ENCODE results near the gene TAS1R3. TPM values are rescaled to one million over a fixed set of nuclear protein-coding genes. Genes with fewer than 3 reads are reported as not detected.

The TAS1R3 gene
- total RNA-seq, 2 donors from 2014 or later, result 0.24 to 0.57 TPM

DNA sequence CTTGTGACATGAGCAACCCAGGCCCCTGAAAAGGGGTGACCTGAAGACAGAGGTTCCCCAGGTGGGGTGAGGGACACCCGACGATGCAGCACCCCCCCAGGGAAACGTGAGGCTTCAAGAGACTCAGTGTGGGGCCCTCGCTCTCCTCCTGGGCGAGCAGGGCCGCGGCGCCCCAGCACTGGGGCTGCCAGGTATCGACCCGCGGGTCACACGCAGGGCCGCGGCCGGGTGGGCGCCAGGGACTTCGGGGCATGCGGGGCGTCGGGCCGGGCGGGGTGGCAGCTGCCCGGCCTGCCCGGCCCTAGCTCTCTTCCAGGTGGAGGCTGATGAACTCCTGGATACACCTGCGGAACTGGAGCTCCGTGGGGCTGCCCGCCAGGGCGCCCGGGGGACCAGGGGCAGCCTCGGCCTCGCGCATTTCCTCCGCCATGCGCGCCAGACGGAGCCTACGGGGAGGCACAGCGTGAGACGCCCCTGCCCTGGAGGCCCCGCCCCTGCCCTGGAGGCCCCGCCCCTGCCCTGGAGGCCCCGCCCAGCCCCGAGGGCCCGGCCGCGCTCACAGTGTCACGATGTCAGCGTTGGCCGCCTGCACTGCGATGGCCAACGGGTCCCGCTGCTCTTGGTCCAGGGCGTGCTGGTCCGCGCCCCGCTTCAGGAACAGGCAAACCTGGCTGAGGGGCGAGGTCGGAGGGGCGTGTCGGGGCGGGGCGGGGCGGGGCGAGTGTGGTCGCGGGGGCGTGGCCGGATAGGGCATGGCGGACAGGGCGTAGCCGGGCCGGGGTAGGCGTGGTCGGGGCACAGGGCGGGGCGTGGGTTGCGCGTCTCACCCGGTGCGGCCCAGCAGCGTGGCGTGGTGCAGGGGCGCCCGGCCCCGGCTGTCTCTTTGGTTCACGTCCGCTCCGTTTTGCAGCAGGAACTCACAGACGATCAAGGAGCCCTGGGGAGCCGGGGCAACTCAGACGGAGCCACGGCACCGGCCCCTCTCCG is 37.5 kb upstream of the TAS1R3 start:
- intact Hi-C loops (cut with DNase I), result loop anchor here (5.0 to 10.0 kb wide), 2 partner anchors 171 to 309 kb away; partner anchors contain the start of gene PERM1
- H3K36me3 ChIP-seq, result no peaks in the 10 kb centered on the region
- DNase-seq, result no peak
- H3K27me3 ChIP-seq, result no peaks in the 10 kb centered on the region
- no peak overlapping the region for H3K27ac ChIP-seq
- TF ChIP-seq, protein P1, sequence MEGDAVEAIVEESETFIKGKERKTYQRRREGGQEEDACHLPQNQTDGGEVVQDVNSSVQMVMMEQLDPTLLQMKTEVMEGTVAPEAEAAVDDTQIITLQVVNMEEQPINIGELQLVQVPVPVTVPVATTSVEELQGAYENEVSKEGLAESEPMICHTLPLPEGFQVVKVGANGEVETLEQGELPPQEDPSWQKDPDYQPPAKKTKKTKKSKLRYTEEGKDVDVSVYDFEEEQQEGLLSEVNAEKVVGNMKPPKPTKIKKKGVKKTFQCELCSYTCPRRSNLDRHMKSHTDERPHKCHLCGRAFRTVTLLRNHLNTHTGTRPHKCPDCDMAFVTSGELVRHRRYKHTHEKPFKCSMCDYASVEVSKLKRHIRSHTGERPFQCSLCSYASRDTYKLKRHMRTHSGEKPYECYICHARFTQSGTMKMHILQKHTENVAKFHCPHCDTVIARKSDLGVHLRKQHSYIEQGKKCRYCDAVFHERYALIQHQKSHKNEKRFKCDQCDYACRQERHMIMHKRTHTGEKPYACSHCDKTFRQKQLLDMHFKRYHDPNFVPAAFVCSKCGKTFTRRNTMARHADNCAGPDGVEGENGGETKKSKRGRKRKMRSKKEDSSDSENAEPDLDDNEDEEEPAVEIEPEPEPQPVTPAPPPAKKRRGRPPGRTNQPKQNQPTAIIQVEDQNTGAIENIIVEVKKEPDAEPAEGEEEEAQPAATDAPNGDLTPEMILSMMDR (IDR thresholded peaks at IDR 0.05), result no peak
- H3K9me3 ChIP-seq, result no peaks in the 10 kb centered on the region
- peaks cover 6% of the 10 kb centered on the region for H3K4me1 ChIP-seq
- no peak overlapping the region for H3K9ac ChIP-seq (ENCODE audit: low read depth in 2 of 2, low read length in 2 of 2)
- H3K4me3 ChIP-seq, result no peak overlapping the region

DNA sequence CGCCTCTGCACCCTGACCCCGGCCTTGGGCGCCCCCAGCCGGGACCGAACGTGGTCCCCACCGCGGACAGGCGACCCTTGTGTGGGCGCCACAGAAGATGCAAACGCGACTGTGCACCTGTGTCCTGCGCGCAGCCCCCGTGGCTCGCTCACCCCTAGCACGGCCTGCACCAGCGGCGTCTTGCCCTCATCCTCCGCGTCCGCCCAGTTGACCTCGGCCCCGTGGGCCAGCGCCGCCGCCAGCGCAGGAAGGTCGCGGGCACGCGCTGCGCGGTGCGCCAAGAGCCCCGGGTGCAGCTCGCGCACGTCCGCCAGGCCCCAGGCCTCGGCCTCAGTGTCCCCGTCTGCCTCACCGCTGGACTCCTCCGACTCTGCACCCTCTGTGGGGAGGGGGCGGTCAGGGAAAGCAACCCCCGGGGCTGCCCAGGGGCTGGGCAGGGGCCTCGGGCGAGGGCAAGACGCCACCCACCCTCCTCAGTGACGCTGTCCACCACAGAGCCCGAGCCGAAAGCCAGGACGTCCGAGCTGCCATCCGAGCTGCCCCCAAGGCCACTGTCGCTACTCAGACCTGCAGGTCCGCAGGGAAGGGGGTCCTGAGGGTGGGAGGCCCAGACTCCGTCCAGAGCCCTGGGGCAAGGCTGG is 36.7 kb upstream of the TAS1R3 start:
- DNase-seq, result no peak

DNA sequence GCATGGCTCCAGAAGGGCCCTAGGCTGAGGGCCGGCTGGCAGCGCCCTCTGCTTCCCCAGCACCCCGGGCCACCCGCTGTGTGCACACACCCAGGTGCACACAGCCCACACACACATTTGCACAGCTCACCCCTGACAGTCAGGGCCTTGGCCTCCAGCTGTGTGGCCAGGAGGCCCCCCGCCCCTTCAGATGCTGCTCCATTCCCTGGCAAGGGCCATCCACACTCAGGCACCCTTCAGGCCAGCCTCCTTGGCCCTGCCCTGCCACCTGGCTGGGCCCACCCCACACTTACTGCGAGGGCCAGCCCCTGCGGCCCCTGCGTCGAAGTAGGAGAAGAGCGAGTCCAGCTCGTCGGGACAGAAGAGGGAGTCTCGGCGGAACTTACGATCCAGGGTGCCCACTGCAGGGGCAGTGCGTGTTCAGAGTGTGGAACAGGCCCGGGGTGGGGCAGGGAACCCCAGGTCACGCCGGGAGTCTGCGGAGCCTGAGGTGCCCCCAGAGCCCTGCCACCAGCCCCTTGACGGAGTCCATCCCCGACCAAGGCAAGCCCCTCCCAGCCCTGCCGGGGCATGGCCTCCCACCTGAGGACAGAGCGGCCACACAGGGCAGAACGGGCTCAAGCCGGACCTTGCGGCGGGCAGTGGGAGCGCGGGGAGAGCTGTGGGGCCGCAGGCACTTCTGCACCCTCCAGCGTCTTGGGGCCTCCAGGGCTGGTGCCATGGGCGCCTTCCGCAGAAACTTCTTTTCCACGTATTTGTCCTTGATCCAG is 35.7 kb upstream of the TAS1R3 start:
- peaks cover 6% of the 10 kb centered on the region for H3K4me1 ChIP-seq
- no peaks in the 10 kb centered on the region for H3K9me3 ChIP-seq
- H3K27me3 ChIP-seq, result no peaks in the 10 kb centered on the region
- intact Hi-C loops (cut with DNase I), result loop anchor here (10.0 kb wide), 1 partner anchor 311 kb away; the partner anchor contains the start of gene PERM1
- DNase-seq, result no peak
- no peak overlapping the region for H3K9ac ChIP-seq (ENCODE audit: low read depth in 2 of 2, low read length in 2 of 2)
- no peak overlapping the region for H3K27ac ChIP-seq
- H3K4me3 ChIP-seq, result no peak overlapping the region
- TF ChIP-seq, protein P1 (IDR thresholded peaks at IDR 0.05), result no peak
- H3K36me3 ChIP-seq, result no peaks in the 10 kb centered on the region

More for the DNA sequence above, 36.7 kb upstream of the TAS1R3 start:
- Histone ChIP-seq H3K4me1 (peaks cover 6% of the 10 kb centered on the region), H3K9ac (ENCODE audit: low read depth in 2 of 2, low read length in 2 of 2) (no peak overlapping the region), H3K36me3 (no peaks in the 10 kb centered on the region), H3K4me3 (no peak overlapping the region), H3K27me3 (no peaks in the 10 kb centered on the region), H3K27ac (no peak overlapping the region), H3K9me3 (no peaks in the 10 kb centered on the region)
- intact Hi-C loops (cut with DNase I), result loop anchor here (5.0 to 10.0 kb wide), 2 partner anchors 172 to 310 kb away; partner anchors contain the start of gene PERM1
- TF ChIP-seq, protein P1 (IDR thresholded peaks at IDR 0.05), result no peak

DNA sequence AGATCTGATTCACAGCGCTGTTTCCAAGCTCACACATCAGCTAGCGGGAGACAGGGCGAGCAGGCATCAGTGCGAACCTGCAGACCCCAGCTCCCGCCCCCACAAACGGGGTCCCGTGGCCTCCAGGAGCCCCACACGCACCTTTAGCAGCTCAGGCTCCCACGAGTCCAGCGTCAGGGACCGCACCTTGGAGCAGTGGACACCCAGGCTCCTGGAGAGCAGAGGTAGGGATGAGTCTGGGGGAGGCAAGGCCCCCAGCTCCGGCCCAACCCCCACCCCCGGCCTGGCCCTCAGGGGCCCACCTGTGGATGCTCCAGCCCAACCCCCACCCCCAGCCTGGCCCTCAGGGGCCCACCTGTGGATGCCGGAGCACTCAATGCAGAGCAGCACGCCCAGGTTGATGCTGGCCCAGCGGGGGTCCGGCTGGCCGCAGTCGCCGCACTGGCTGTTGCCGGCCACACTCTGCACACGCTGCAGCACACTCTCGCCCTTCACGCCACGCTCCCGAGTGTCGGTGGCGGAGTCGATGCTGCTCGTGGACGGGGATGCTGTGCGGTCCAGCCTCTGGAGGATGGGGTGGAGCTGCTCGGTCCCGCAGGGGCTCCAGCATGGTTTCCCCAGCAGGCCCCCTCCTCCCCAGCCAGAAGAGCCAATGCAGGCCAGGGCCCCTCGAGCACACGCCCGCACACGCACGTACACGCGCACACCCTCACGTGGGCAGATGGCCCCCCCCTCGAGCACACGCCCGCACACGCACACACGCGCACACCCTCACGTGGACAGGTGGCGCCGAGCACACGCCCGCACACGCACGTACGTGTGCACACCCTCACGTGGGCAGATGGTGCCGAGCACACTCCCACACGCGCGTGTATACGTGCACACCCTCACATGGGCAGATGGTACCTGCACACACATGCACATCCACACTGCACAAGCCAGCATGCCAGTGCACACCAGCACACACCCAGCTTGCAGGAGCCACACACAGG is 34.7 kb upstream of the TAS1R3 start:
- H3K27ac ChIP-seq, result no peak overlapping the region
- H3K36me3 ChIP-seq, result no peaks in the 10 kb centered on the region
- intact Hi-C loops (cut with DNase I), result loop anchor here (10.0 kb wide), 1 partner anchor 312 kb away; the partner anchor contains the start of gene PERM1
- no peak overlapping the region for H3K9ac ChIP-seq (ENCODE audit: low read depth in 2 of 2, low read length in 2 of 2)
- H3K4me3 ChIP-seq, result no peak overlapping the region
- H3K9me3 ChIP-seq, result no peaks in the 10 kb centered on the region
- H3K27me3 ChIP-seq, result no peaks in the 10 kb centered on the region
- peaks cover 2% of the 10 kb centered on the region for H3K4me1 ChIP-seq
- TF ChIP-seq, protein P1 (IDR thresholded peaks at IDR 0.05), result no peak
- DNase-seq, result no peak
